Stimulated activated CD4-positive, alpha-beta T cell treated with anti-CD3 and anti-CD28 coated beads, Interleukin-15, amount 100 ng/mL, for 24 hours (primary cell): ENCODE results near the gene ATP6V0E1.

ENCODE experiments used
- DNase-seq: peaks from one replicate; pipeline ENCODE4 v3.0.0-alpha.2; 2020

Gene ATP6V0E1

GRCh38 chr5:172983542-172984243 lies at the start of gene ATP6V0E1:
Gene ATP6V0E1 (plus strand): TSS chr5:172983771. CDS start chr5:172983861, 90 bp downstream.
- peak; percentile 98 for DNase-seq

GRCh38 chr5:172935096-172935495 lies 48.5 kb upstream of the ATP6V0E1 start:
- no peak for DNase-seq

- DNase-seq = no peak
These were observed 47.2 kb upstream of the ATP6V0E1 start for GRCh38 chr5:172936401-172936800.

- peak; percentile 21 for DNase-seq
These were observed 44.5 kb upstream of the ATP6V0E1 start for GRCh38 chr5:172939071-172939470.

GRCh38 chr5:172939611-172940267 lies 43.8 kb upstream of the ATP6V0E1 start:
- DNase-seq = no peak

GRCh38 chr5:172940268-172941066 lies 43.1 kb upstream of the ATP6V0E1 start:
- no peak for DNase-seq

GRCh38 chr5:172941067-172941516 lies 42.5 kb upstream of the ATP6V0E1 start:
- DNase-seq = no peak

- DNase-seq = no peak
These were observed 41.0 kb upstream of the ATP6V0E1 start for GRCh38 chr5:172942556-172942955.

GRCh38 chr5:172943283-172943841 lies 40.2 kb upstream of the ATP6V0E1 start:
- no peak for DNase-seq

GRCh38 chr5:172943906-172944305 lies 39.7 kb upstream of the ATP6V0E1 start:
- DNase-seq = no peak

- no peak for DNase-seq
These were observed 38.8 kb upstream of the ATP6V0E1 start for GRCh38 chr5:172944741-172945140.

- no peak for DNase-seq
These were observed 38.4 kb upstream of the ATP6V0E1 start for GRCh38 chr5:172945151-172945550.

- DNase-seq = no peak
These were observed 37.4 kb upstream of the ATP6V0E1 start for GRCh38 chr5:172946146-172946545.

- DNase-seq = no peak
These were observed 34.1 kb upstream of the ATP6V0E1 start for GRCh38 chr5:172949426-172949825.

- no peak for DNase-seq
These were observed 33.2 kb upstream of the ATP6V0E1 start for GRCh38 chr5:172950176-172950965.

GRCh38 chr5:172951371-172952033 lies 32.1 kb upstream of the ATP6V0E1 start:
- no peak for DNase-seq

GRCh38 chr5:172952034-172952511 lies 31.5 kb upstream of the ATP6V0E1 start:
- DNase-seq = no peak

GRCh38 chr5:172953776-172954675 lies 29.5 kb upstream of the ATP6V0E1 start:
- DNase-seq = no peak

GRCh38 chr5:172954751-172955159 lies 28.8 kb upstream of the ATP6V0E1 start:
- no peak for DNase-seq

GRCh38 chr5:172956228-172956627 lies 27.3 kb upstream of the ATP6V0E1 start:
- DNase-seq = no peak

- no peak for DNase-seq
These were observed 26.6 kb upstream of the ATP6V0E1 start for GRCh38 chr5:172956936-172957335.
